ENCODE results near the gene DNM3.
"Not testable (repeated sequence)": the region's sequence is repeated elsewhere in the genome, so short reads cannot be mapped to it uniquely, and the experiment has no call there.

The DNM3 gene

GRCh38 chr1:172298141-172298540 is 456.8 kb downstream of the DNM3 start:
- no peak for DNase-seq

GRCh38 chr1:172298911-172299310 is 457.6 kb downstream of the DNM3 start:
- no peak for DNase-seq

GRCh38 chr1:172299515-172299914 is 458.2 kb downstream of the DNM3 start:
- no peak for DNase-seq

GRCh38 chr1:172307508-172307907 is 466.2 kb downstream of the DNM3 start:
- DNase-seq = not testable (repeated sequence)

GRCh38 chr1:172308142-172308541 is 466.8 kb downstream of the DNM3 start:
- no peak for DNase-seq

GRCh38 chr1:172308577-172308976 is 467.3 kb downstream of the DNM3 start:
- no peak for DNase-seq

GRCh38 chr1:172320733-172321132 is 479.4 kb downstream of the DNM3 start:
- no peak for DNase-seq

GRCh38 chr1:172321451-172321850 is 480.2 kb downstream of the DNM3 start:
- no peak for DNase-seq

- no peak for DNase-seq
Measured at GRCh38 chr1:172322219-172323061, 481.1 kb downstream of the DNM3 start.

- DNase-seq = no peak
Measured at GRCh38 chr1:172323686-172324085, 482.4 kb downstream of the DNM3 start.

GRCh38 chr1:172324086-172324485 is 482.8 kb downstream of the DNM3 start:
- no peak for DNase-seq

GRCh38 chr1:172324761-172325160 is 483.5 kb downstream of the DNM3 start:
- DNase-seq = no peak

GRCh38 chr1:172325531-172325930 is 484.2 kb downstream of the DNM3 start:
- no peak for DNase-seq

- no peak for DNase-seq
Measured at GRCh38 chr1:172326136-172326535, 484.8 kb downstream of the DNM3 start.

GRCh38 chr1:172328266-172328665 is 487.0 kb downstream of the DNM3 start:
- DNase-seq = no peak

GRCh38 chr1:172332230-172332629 is 490.9 kb downstream of the DNM3 start:
- no peak for DNase-seq

- DNase-seq = no peak
Measured at GRCh38 chr1:172335377-172335776, 494.1 kb downstream of the DNM3 start.

- no peak for DNase-seq
Measured at GRCh38 chr1:172338295-172338735, 497.0 kb downstream of the DNM3 start.

GRCh38 chr1:172339842-172340241 is 498.5 kb downstream of the DNM3 start:
- DNase-seq = no peak

- DNase-seq = no peak
Measured at GRCh38 chr1:172340520-172340919, 499.2 kb downstream of the DNM3 start.

- DNase-seq = no peak
Measured at GRCh38 chr1:172341697-172342096, 500.4 kb downstream of the DNM3 start.

- DNase-seq = no peak
Measured at GRCh38 chr1:172342584-172343239, 501.4 kb downstream of the DNM3 start.

- DNase-seq = no peak
Measured at GRCh38 chr1:172343240-172344160, 502.2 kb downstream of the DNM3 start.
